HG03469 (cell line): Measurements from ENCODE around the gene MCM5.

Experiments
- ATAC-seq: cut with Tn5 transposase; IDR thresholded peaks from one replicate; pipeline ENCODE4 v1.9.1; 2021; ENCODE audit warnings: mild to moderate bottlenecking, moderate library complexity, moderate number of reproducible peaks; ENCODE audit not compliant: unreplicated experiment

MCM5 gene

DNA sequence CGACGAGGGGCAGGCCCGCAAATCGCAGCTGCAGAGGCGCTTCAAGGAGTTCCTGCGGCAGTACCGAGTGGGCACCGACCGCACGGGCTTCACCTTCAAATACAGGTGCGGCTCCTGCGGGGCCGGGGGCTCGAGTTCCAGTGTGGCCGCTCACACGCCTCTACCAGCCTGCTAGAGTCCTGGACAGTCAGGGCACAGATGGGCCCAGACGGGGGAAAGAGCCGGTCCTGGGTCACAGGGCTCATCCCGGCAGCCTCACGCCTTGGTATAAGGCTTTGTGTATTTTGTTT lies 506 bp downstream of the MCM5 start:
- ATAC-seq, result no peak

DNA sequence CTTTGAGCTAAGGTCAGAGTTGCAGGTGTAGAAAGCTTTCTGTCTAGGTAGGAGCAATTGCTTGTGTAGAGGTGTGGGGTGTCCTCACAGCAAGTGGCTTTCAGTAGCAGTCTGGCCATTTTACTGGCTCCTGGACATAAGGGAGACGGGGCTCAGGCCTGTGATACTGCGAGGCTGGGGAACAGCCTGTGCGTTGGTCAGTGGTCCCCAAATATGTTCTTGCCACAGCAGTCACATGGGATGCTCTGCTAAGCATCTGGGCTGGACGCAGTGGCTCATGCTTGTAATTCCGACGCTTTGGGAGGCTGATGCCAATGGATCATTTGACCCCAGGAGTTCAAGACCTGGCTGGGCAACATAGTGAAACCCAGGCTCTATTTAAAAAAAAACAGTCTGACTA lies 1.9 kb downstream of the MCM5 start:
- ATAC-seq, result no peak

DNA sequence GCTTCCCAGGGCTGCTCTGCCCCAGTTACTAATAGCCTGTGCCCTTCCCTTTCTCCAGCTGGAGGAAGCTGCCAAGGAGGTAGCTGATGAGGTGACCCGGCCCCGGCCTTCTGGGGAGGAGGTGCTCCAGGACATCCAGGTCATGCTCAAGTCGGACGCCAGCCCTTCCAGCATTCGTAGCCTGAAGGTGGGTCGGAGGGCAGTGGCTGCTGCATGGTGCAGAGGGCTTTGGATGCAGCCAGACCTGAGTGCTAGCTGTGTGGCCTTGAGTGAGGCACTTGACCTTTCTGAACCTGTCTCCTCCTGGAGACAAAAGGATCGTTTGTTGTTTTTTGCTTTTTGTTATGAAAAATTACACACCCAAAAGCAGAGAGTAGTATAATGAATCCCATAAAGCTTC lies 3.4 kb downstream of the MCM5 start:
- ATAC-seq, result no peak

DNA sequence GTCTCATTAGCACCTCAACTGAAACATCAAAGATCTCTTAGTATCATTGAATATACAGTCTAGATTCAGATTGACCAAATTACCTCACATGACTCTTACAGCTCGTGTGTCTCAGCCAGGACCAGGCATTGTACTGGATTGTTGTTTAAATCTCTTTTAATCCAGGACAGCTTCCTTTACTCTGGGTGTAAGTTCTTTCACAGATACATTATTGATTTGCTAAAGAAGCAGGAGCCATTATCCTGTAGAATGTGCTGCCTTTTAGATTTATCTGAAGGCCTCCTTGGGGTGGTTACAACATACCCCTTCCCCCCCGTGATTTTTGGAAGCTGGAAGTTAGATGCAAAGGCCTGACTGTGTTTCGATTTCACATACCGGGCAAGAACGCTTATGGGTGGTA lies 4.2 kb downstream of the MCM5 start:
- ATAC-seq, result no peak

GRCh38 chr22:35406443-35406842 lies 6.5 kb downstream of the MCM5 start:
- ATAC-seq, result no peak

DNA sequence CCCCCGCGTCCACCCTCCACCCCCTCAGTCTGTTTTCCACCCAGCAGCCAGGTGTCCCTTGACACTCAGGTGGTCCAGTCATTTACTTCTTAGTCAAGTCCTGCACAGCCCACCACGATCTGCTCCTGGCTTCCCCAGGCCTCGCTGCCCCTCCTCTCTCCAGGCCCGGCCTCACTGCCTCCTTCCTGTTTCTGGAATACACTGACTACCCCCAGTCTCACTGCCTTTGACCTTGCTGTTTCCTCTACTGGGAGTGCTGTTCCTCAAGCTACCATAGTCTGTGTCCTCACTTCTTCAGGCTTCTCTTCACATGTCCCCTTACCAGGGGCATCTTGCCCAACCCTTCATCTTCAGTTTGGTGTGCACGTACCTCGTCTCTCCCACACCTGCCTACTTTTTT lies 7.4 kb downstream of the MCM5 start:
- ATAC-seq, result no peak

- ATAC-seq, result no peak
These were observed 10.1 kb downstream of the MCM5 start for GRCh38 chr22:35409783-35410662.

GRCh38 chr22:35410663-35411034 lies 10.7 kb downstream of the MCM5 start:
- ATAC-seq, result no peak

DNA sequence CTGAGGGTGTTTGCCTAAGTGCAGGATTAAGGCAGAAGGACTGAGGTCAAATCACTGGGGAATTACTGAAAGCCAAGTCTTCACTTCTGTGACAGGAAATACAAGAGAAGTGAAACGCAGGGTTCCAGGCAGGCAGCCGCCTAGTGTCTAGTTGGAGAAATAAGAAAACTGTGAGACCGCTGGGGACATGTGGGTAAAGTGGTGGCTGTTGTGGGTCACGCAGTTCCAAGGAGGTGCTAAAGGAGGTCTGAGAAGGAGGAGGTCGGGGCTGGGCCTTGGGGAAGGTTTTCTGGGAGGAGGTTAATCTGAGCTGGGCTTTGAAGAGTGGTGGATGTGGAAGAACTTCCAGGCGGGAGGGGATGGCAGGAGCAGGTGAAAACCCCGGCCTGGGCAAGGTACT lies 11.2 kb downstream of the MCM5 start:
- no peak for ATAC-seq

DNA sequence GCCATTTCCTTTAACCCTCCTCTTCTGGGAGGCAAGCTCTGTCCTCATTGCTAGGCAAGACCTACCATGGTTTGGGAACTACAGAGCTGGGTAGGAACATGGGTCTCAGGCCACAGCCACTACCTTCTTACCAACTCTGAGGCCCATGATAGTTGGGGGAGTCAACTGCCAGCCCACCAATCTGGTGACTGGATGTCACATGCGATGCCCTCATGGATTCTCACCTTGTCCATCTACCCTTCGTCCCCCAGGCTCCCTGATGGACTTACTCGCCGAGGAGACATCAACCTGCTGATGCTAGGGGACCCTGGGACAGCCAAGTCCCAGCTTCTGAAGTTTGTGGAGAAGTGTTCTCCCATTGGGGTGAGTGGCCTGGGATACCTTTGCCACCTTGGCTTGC lies 13.7 kb downstream of the MCM5 start:
- no peak for ATAC-seq

DNA sequence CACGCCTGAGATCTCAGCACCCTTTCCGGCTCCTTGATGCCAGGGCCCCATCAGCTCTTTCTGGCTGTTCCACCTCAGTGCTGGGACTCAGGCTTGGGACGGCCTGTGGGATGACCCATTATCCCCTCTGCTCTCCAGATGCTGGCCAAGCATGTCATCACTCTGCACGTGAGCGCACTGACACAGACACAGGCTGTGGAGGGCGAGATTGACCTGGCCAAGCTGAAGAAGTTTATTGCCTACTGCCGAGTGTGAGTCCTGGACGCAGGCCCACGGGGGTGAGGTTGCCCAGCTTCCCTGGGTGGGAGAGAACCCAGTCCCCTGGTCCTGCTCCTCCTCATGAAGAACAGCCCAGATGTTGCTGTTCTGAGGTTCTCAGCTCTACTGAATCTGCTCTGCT lies 17.7 kb downstream of the MCM5 start:
- ATAC-seq, result no peak

DNA sequence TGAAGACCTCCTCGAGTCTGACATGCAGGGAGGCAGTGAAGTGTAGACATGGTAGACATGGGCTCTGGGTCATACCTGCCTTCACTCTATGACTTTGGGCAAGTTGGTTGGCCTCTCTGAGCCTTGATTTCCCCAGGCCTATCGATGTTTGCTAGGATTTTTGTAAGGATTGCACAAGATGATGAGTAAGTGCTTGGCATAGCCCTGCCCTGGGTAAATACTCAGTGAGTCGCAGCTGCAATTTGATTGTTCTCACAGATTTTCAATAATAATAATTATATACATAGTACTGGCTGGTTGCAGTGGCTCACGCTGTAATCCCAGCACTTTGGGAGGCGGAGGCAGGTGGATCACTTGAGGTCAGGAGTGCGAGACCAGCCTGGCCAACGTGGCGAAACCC lies 18.1 kb downstream of the MCM5 start:
- no peak for ATAC-seq

DNA sequence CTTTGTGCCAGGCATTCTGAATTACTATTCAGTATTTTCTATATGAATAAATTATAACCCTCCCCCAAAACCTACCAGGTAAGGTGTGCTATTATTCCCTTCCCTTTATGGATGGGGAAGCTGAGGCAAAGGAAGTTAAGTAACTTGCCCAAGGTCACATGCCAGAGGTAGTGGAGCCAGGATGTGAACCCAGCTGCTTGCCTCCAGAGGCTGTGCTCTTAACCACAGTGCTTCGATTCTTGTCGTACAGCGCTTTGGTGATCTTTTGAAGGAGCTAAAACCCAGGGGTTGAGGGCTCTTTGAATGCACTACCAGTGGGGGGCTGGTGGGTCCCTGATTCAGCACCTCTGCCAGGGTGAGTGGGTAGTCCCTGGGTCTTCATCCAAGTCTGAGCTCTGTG lies 18.8 kb downstream of the MCM5 start:
- ATAC-seq, result no peak

GRCh38 chr22:35419756-35420155 lies 19.8 kb downstream of the MCM5 start:
- ATAC-seq, result no peak

DNA sequence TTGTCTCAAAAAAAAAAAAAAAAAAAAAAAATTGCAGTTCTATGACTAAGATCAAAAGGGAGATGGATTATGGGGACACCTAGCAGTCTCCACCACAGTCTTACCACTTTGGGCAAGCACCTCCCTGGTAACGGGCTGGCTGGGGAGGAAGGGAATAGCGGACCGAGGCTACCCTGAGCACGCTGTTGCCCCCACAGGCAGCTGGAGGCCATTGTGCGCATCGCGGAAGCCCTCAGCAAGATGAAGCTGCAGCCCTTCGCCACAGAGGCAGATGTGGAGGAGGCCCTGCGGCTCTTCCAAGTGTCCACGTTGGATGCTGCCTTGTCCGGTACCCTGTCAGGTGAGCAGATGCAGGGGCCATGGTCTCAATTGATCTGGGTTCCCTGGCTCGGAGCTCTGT lies 21.2 kb downstream of the MCM5 start:
- ATAC-seq, result no peak

DNA sequence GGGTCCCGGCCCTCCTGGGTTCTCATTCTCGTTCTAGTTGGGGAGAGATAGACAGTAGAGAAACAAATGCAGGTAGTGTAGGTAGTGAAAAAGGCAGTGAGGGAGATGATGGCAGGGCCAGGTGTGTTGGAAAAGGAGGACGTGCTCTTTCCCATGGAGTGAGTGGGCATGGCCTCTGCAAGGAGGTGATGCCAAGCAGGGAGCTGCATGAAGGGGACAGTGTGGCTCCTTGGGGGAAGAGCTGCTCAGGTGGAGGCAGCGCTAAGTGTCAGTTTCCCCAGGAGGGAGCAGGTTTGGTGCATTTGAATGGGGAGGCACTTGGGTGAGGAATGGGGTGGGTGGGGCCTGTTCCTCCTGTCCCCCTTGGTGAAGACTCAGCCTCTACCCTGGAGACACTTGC lies 22.2 kb downstream of the MCM5 start:
- no peak for ATAC-seq

GRCh38 chr22:35422936-35423335 lies 23.0 kb downstream of the MCM5 start:
- ATAC-seq, result no peak

DNA sequence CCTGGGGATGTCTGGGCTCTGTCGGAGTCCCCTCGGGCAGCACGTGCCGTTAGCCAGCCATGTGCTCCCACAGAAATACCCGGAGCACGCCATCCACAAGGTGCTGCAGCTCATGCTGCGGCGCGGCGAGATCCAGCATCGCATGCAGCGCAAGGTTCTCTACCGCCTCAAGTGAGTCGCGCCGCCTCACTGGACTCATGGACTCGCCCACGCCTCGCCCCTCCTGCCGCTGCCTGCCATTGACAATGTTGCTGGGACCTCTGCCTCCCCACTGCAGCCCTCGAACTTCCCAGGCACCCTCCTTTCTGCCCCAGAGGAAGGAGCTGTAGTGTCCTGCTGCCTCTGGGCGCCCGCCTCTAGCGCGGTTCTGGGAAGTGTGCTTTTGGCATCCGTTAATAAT lies 24.1 kb downstream of the MCM5 start:
- no peak for ATAC-seq

- ATAC-seq, result no peak
These were observed 24.8 kb downstream of the MCM5 start for GRCh38 chr22:35424761-35425160.

GRCh38 chr22:35425546-35425945 lies 25.6 kb downstream of the MCM5 start:
- ATAC-seq, result no peak

DNA sequence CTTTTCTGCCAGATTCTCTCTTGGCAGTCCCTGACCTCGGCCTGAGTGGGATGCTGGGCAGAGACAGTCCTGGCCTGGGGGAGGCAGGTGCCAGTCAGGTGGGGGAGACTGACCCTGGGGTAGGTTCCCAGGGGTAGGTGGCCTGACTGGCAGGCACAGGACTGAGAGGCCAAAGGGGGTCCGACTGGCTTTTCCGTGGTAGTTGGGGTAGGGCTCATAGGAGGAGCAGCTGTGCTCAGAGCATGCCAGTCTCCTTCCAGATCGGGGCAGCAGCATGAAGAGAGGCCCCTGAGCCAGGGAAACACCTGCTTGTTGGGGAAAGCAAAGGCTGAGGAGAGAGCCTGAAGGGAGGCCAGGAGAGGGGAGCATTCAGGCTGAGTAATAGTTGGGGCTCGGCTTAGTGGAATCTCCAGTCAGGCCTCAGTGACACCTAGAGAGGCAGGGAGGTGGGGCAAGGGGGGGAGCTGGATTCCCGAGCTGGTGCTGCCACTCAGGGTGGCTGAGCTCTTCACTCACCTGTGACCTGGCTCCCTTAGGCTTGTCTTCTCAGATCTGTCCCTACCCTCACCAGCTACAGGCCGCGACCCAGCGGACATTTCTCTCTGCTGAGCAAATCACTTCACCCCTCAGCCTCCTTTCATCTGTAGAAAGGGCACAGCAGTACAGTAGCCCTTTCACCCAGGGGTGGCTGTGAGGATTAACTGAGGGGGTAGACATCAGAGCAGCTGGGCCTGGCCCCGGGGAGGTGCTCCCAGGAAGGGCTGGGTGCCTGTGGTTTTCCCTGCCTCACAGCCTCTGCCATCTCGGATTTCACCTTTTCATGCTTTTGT lies 26.2 kb downstream of the MCM5 start:
- ATAC-seq, result no peak

GRCh38 chr22:35426801-35427140 lies 26.8 kb downstream of the MCM5 start:
- ATAC-seq, result no peak

DNA sequence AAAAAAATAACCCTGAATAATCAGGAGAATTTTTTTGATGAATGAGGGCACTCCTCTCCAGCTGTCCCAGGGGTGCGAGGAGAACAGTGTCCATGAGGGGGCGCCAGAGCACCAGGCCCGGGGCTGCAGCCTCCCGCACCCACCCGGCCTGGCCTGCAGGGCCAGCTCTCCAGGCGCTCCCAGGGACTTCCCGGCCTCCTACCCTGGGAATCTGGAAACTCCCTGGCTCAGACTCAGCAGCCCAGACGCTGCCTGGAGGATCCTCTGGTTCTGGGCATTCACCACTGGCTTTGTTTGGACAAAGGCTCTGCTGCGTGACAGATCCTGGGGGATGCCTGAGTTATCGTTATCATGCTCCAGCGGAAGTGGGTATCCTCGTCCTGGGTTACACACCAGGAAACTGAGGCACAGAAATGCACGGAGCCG lies 31.0 kb downstream of the MCM5 start:
- ATAC-seq, result no peak
